ENCODE results near the gene DNAH10.

- TF ChIP-seq CC2D1A (CRISPR knock-in tag; IDR thresholded peaks at IDR 0.05) (no peak), POLR2AphosphoS5 (IDR thresholded peaks at IDR 0.05; ENCODE audit: low read depth, low read length) (no peak), POLR2A (IDR thresholded peaks at IDR 0.05; ENCODE audit: insufficient read depth in 1 of 2, low read depth in 2 of 2, low read length in 2 of 2) (no peak), RXRA (CRISPR knock-in tag; IDR thresholded peaks at IDR 0.05) (no peak), CTCF (CRISPR knock-in tag; IDR thresholded peaks at IDR 0.05) (no peak), PRDM10 (CRISPR knock-in tag; IDR thresholded peaks at IDR 0.05; ENCODE audit: low read depth) (no peak), MED1 (CRISPR knock-in tag; IDR thresholded peaks at IDR 0.05) (no peak), HDAC6 (IDR thresholded peaks at IDR 0.05; ENCODE audit: low read depth, low read length) (no peak), PAX8 (CRISPR knock-in tag; IDR thresholded peaks at IDR 0.05; ENCODE audit: borderline replicate concordance) (no peak), USF2 (IDR thresholded peaks at IDR 0.05; ENCODE audit: low read depth, low read length) (no peak), USF2 (CRISPR knock-in tag; IDR thresholded peaks at IDR 0.05; ENCODE audit: borderline replicate concordance) (no peak), EP300 (IDR thresholded peaks at IDR 0.05; ENCODE audit: low read depth in 2 of 2, low read length in 2 of 2) (no peak), EP300 (CRISPR knock-in tag; IDR thresholded peaks at IDR 0.05; ENCODE audit: borderline replicate concordance) (no peak), SIN3A (IDR thresholded peaks at IDR 0.05; ENCODE audit: borderline replicate concordance, low read depth, low read length) (no peak)
These were observed 198.8 kb downstream of the DNAH10 start for GRCh38 chr12:123960856-123961255.
